GM21367 (cell line): ENCODE results near the gene DDX23.

Experiments used
- ATAC-seq: cut with Tn5 transposase; IDR thresholded peaks from one replicate; pipeline ENCODE4 v1.9.1; 2021; ENCODE audit not compliant: unreplicated experiment

DDX23 gene

GRCh38 chr12:48824905-48825304, 27.1 kb downstream of the DDX23 start:
- ATAC-seq = no peak

- ATAC-seq = no peak
Measured at GRCh38 chr12:48824112-48824511, 27.9 kb downstream of the DDX23 start.

GRCh38 chr12:48823281-48823680, 28.7 kb downstream of the DDX23 start:
- no peak for ATAC-seq

GRCh38 chr12:48822711-48823110, 29.3 kb downstream of the DDX23 start:
- ATAC-seq = no peak

GRCh38 chr12:48822139-48822538, 29.8 kb downstream of the DDX23 start:
- no peak for ATAC-seq

- no peak for ATAC-seq
Measured at GRCh38 chr12:48819986-48820725, 31.8 kb downstream of the DDX23 start.

- ATAC-seq = no peak
Measured at GRCh38 chr12:48818831-48819590, 33.0 kb downstream of the DDX23 start.

- ATAC-seq = no peak
Measured at GRCh38 chr12:48817873-48818830, 33.8 kb downstream of the DDX23 start, which contains the start of gene CACNB3. TSS of gene CACNB3 (plus strand) at chr12:48818496. CDS start at chr12:48818930, 434 bp downstream.

- ATAC-seq = no peak
Measured at GRCh38 chr12:48816143-48816854, 35.7 kb downstream of the DDX23 start.

- ATAC-seq = peak; percentile 30
Measured at GRCh38 chr12:48815126-48816110, 36.5 kb downstream of the DDX23 start.

- ATAC-seq = peak; percentile 62
Measured at GRCh38 chr12:48814262-48815125, 37.5 kb downstream of the DDX23 start.

- ATAC-seq = no peak
Measured at GRCh38 chr12:48813465-48814261, 38.3 kb downstream of the DDX23 start.

- ATAC-seq = no peak
Measured at GRCh38 chr12:48812389-48812788, 39.6 kb downstream of the DDX23 start.

- ATAC-seq = no peak
Measured at GRCh38 chr12:48811437-48812090, 40.4 kb downstream of the DDX23 start.

- no peak for ATAC-seq
Measured at GRCh38 chr12:48810903-48811431, 41.0 kb downstream of the DDX23 start.

- ATAC-seq = no peak
Measured at GRCh38 chr12:48807981-48808380, 44.0 kb downstream of the DDX23 start.

- ATAC-seq = no peak
Measured at GRCh38 chr12:48803675-48804074, 48.3 kb downstream of the DDX23 start.
